B cell (primary cell): ENCODE results near the gene RDH11.

ENCODE experiments used
- CTCF ChIP-seq: fragments of 200-600 bp; IDR thresholded peaks from one replicate; pipeline ENCODE4 v1.8.0; 2022; ENCODE audit warnings: antibody characterized with exemption, mild to moderate bottlenecking
- EZH2 ChIP-seq: IDR thresholded peaks from 2 replicates; pipeline ENCODE4 v1.6.1; 2012; ENCODE audit warnings: borderline replicate concordance, low read depth, mild to moderate bottlenecking, moderate library complexity, low read length; ENCODE audit not compliant: insufficient read depth, poor library complexity, severe bottlenecking

- no peak for TF ChIP-seq CTCF
- TF ChIP-seq EZH2: no peak
Observed at GRCh38 chr14:67735336-67736147, 40.0 kb upstream of the RDH11 start.
